ENCODE measurements around the gene GAN.

DNA sequence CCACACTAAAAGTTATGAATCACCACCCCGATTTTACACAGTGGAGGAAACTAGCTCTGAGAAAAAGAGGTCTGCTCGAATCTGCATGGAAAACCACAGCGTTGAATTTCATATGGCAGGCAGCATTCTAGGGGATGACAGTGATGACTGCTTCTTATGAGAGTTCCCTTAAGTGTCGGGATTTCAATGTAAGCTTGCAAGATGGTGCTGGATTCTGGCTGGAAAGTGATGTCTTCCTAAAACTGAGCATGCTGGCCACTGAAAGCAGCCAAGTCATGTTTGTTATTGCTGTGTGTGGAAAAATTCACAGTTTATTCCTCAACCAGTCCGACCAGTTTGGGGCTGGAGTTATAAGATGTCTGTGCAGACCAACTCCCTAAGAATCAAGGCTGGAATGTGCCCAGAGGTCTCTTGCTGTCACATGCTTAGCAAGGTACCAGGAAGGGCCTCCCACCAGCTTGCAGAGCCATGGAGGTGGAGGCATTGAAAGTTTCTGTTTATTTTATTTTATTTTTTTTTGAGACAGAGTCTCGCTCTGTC, 37.2 kb upstream of the GAN start:
- TF ChIP-seq, protein P1, sequence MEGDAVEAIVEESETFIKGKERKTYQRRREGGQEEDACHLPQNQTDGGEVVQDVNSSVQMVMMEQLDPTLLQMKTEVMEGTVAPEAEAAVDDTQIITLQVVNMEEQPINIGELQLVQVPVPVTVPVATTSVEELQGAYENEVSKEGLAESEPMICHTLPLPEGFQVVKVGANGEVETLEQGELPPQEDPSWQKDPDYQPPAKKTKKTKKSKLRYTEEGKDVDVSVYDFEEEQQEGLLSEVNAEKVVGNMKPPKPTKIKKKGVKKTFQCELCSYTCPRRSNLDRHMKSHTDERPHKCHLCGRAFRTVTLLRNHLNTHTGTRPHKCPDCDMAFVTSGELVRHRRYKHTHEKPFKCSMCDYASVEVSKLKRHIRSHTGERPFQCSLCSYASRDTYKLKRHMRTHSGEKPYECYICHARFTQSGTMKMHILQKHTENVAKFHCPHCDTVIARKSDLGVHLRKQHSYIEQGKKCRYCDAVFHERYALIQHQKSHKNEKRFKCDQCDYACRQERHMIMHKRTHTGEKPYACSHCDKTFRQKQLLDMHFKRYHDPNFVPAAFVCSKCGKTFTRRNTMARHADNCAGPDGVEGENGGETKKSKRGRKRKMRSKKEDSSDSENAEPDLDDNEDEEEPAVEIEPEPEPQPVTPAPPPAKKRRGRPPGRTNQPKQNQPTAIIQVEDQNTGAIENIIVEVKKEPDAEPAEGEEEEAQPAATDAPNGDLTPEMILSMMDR (IDR thresholded peaks at IDR 0.05 in 4 of 5, conservative IDR thresholded peaks at IDR 0.05 in 1 of 5) = no peak
- TF ChIP-seq POLR2A (IDR thresholded peaks at IDR 0.05) = no peak
